GM12878 (cell line): ENCODE measurements around the gene SNPH. TPM values are rescaled to one million over a fixed set of nuclear protein-coding genes. Genes with fewer than 3 reads are reported as not detected.

Experiments
- CHD4 ChIP-seq: fragments of 200-600 bp; sonication (generic); IDR thresholded peaks from 2 replicates; pipeline ENCODE4 v1.6.1; 2016; ENCODE audit warnings: mild to moderate bottlenecking
- IRF3 ChIP-seq: fragments of 450-650 bp; IDR thresholded peaks from 2 replicates; pipeline ENCODE4 v1.6.1; 2014; ENCODE audit warnings: mild to moderate bottlenecking
- RBBP5 ChIP-seq: fragments of 200-600 bp; sonication (generic); conservative IDR thresholded peaks from 2 replicates; pipeline ENCODE4 v1.6.1; 2016
- SKIL ChIP-seq: fragments of 450-650 bp; IDR thresholded peaks from 2 replicates; pipeline ENCODE4 v1.6.1; 2017; ENCODE audit warnings: mild to moderate bottlenecking, low read depth, inconsistent platforms; ENCODE audit not compliant: poor library complexity, severe bottlenecking
- ZNF687 ChIP-seq: fragments of 450-650 bp; IDR thresholded peaks from 2 replicates; pipeline ENCODE4 v1.6.1; 2017; ENCODE audit warnings: mild to moderate bottlenecking, moderate library complexity
- polyA plus RNA-seq, 11 experiments: library from polyadenylated mRNA; depleted of rRNA in 4 of 11; unstranded in 6 of 11; stranded (reverse) in 5 of 11; fragments of >200 nt; fragmentation: Nextera tagmentation in 4 of 11; fragmentation: Illumina TruSeq in 1 of 11; extraction: Ambion mirVana in 4 of 11; extraction: Trizol in 1 of 11; gene quantifications; 1 replicate in 1 of 11; 2 replicates in 10 of 11; pipeline versions ENCODE4 v1.2.1 to v1.2.3, GENCODE V29; 2011 to 2016; ENCODE audit warnings: inconsistent platforms in 2 of 11, missing spikeins in 2 of 11, low read depth in 1 of 11
- total RNA-seq, 4 experiments: library from RNA; depleted of rRNA in 3 of 4; stranded (reverse); fragments of >200 nt in 3 of 4; fragmentation: Illumina TruSeq in 1 of 4; extraction: Trizol in 1 of 4; gene quantifications; 2 replicates each; pipeline versions ENCODE4 v1.2.1 to v1.2.3, GENCODE V29; 2013 to 2021
- TF ChIP-seq, protein P1 (sequence below): fragments of 450-650 bp; conservative IDR thresholded peaks from 2 replicates; pipeline ENCODE4 v1.6.1; 2017; ENCODE audit warnings: mild to moderate bottlenecking, moderate library complexity

SNPH gene
- total and polyA plus RNA-seq, 10 of the 15 experiments (the other 5 are each of a cell fraction or from before 2014, with no cell fraction given) = 0.02 to 0.45 (median 0.34) TPM; not detected in 2

DNA sequence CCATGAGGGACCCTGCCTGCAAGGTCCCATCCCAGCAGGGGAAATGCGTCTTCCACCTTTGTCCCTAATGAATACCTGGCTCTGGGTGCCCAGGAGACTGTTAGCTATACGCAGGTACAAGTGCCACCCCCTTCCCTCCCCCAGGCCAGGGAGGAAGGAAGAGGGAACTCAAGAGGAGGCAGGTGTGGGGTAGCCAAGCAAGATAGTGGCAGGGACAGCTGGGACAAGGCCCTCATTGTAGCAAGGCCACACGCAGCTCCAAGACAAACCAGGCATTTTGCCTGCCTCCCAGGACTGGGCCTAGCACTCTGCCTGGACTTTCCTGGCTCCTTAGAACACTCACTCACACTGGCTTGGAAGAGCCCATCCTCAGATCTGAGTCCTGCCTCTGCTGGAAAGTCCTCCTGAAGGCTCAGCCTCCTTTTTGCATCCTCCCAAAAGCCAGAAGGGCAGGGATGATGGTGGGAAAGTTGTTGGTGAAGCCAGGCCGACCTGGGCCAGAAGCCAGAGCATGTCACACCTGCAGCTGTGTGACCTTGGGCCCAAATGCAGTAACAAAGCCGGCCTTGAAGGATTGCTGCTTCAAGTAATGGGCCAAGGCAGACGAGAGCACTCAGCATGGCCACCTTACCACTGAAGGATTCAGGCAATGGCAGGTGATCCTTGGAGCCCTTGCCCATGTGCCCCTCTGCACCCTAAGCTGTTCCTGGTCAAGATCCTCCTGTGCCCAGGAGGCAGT lies 27.7 kb downstream of the SNPH start (continued):
- TF ChIP-seq, protein P1, sequence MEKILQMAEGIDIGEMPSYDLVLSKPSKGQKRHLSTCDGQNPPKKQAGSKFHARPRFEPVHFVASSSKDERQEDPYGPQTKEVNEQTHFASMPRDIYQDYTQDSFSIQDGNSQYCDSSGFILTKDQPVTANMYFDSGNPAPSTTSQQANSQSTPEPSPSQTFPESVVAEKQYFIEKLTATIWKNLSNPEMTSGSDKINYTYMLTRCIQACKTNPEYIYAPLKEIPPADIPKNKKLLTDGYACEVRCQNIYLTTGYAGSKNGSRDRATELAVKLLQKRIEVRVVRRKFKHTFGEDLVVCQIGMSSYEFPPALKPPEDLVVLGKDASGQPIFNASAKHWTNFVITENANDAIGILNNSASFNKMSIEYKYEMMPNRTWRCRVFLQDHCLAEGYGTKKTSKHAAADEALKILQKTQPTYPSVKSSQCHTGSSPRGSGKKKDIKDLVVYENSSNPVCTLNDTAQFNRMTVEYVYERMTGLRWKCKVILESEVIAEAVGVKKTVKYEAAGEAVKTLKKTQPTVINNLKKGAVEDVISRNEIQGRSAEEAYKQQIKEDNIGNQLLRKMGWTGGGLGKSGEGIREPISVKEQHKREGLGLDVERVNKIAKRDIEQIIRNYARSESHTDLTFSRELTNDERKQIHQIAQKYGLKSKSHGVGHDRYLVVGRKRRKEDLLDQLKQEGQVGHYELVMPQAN = no peak
- TF ChIP-seq RBBP5 (no peak), SKIL (no peak), IRF3 (no peak), ZNF687 (no peak), CHD4 (no peak)
- TF ChIP-seq, all 136 proteins: peak for 0
